GM23338 (cell line): ENCODE data around the gene CERS1.

Experiments
- CREB1 ChIP-seq: fragments of 250-450 bp; sonication (Bioruptor Pico); IDR thresholded peaks from 2 replicates; pipeline ENCODE4 v1.5.0; 2020; ENCODE audit warnings: low read depth, mild to moderate bottlenecking, moderate library complexity
- CTCF ChIP-seq, 2 experiments: fragments of 200-600 bp in 1 of 2; sonication (generic) in 1 of 2; conservative IDR thresholded peaks; 2 replicates each; pipeline versions ENCODE4 v1.5.1 to v1.6.1; 2016 to 2017; ENCODE audit warnings: antibody characterized with exemption in 2 of 2, low read depth in 2 of 2, mild to moderate bottlenecking in 2 of 2, moderate library complexity in 1 of 2
- ETS1 ChIP-seq: IDR thresholded peaks from 2 replicates; pipeline ENCODE4 v1.6.1; 2016; ENCODE audit warnings: antibody characterized with exemption
- EZH2 ChIP-seq: fragments of 200-600 bp; sonication (generic); IDR thresholded peaks from one replicate; pipeline ENCODE4 v1.8.0; 2017; ENCODE audit warnings: antibody characterized with exemption, mild to moderate bottlenecking, low read depth; ENCODE audit not compliant: unreplicated experiment
- EZH2phosphoT487 ChIP-seq: fragments of 200-600 bp; sonication (generic); IDR thresholded peaks from one replicate; pipeline ENCODE4 v1.8.1; 2018; ENCODE audit warnings: antibody characterized with exemption; ENCODE audit not compliant: unreplicated experiment
- JUNB ChIP-seq: IDR thresholded peaks from one replicate; pipeline ENCODE4 v1.6.1; 2016; ENCODE audit warnings: antibody characterized with exemption; ENCODE audit not compliant: unreplicated experiment
- POLR2AphosphoS5 ChIP-seq: IDR thresholded peaks from 2 replicates; pipeline ENCODE4 v1.6.1; 2016; ENCODE audit warnings: antibody characterized with exemption, low read depth
- REST ChIP-seq: IDR thresholded peaks from one replicate; pipeline ENCODE4 v1.6.1; 2018; ENCODE audit warnings: antibody characterized with exemption; ENCODE audit not compliant: unreplicated experiment
- ZNF462 ChIP-seq: fragments of 250-450 bp; sonication (Bioruptor Pico); IDR thresholded peaks from 2 replicates; pipeline ENCODE4 v1.5.0; 2020; ENCODE audit warnings: mild to moderate bottlenecking, moderate library complexity

GRCh38 chr19:18883526-18884304 lies 12.2 kb downstream of the CERS1 start:
- TF ChIP-seq CTCF (conservative IDR thresholded peaks at IDR 0.05; ENCODE audit: low read depth in 2 of 2) = peak in 1 of 2 experiments; percentile 45; a peak in 2 of 4 replicates
- no peak for TF ChIP-seq EZH2
- no peak for TF ChIP-seq CREB1
- no peak for TF ChIP-seq ETS1
- no peak for TF ChIP-seq EZH2phosphoT487
- no peak for TF ChIP-seq POLR2AphosphoS5
- TF ChIP-seq JUNB = no peak
- TF ChIP-seq REST = no peak
- no peak for TF ChIP-seq ZNF462
